ENCODE measurements around the gene ILK.
A peak's percentile ranks its signal among the peaks of the same experiment; 100 is the strongest.

ILK gene

DNA sequence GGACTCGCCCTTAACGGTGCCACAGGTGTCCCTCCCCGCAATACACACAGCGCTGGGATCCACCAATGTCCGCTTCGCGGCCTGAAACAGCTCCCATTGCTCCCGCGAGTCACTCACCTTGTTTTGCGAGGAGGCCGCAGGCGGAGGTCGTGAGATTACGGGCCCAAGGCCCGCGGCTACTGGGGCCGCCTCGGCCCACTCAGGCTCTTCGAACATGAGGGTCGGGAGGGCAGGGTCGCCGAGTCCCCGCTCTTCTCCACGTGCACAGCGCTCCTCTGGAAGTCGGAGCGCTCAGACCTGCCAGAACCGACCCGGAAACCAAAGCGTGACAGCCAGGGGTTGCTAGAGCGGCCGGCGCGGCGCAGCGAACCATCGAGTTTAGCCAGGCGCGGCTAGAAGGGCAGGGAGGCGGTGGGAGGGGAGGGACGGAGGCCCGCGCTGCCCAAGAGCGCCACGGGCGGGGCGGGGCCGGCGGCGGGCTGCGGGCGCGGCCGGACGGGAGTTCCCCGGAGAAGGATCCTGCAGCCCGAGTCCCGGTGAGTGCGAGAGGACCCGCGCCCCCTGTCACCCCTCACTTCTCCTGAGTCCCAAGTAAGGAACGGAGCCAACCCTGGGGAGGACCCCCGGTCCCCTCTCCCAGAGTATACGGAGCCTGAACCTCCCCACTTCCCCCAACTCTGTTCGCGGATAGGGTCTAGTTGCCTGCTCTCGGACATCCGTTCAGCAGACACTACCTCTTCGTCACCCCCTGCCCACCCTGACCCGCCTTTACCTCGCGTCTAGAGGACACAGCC lies at the start of gene ILK, which contains the start of gene RRP8:
Gene ILK, plus strand, starts transcription at position 488 of the 794 bp plus-strand sequence. CDS start 498 bp downstream, outside the sequence.
Gene RRP8, minus strand, starts transcription at position 330 of the 794 bp plus-strand sequence. Its CDS starts 114 bp downstream, at position 216.
- DNase-seq (ENCODE audit: low read depth) = peak; percentile 77

DNA sequence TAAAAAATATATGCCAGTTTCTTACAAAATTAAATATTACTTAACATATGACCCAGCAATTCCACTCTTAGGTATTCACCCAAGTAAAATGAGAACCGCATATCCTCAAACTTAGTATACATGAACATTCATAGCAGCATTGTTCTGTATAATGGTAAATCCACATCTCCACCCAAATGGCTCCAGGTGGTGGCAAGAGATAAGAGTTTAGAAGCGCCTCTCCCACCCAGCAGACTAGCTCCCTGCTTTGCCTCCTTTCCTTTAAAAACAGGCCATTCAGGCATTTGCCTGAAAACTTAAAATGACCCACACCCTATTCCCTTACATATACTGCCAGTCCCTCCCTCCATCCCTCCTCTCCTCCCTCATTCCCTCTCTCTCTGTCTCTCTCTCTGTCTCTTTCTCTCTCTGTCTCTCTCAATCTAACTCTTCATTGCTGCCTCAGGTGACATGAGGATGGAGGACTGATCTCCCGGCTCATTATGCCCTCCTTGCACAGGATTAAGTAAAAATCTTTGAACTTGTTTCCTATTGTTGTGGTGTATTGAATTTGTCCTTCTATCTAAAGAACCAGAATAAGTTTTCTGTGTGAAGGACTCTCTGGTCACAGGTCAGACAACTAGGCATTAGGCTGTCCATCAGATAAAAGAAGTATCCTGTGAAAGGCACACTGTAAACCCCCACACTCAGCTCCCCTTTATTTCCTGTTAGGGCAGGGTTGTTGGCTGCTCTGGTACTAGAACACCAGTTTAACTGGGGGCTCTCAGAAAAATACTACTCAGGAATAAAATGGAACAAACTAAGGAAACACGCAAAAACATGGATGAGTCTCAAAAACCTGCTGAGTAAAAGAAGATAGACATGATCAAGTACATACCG lies 48.5 kb upstream of the ILK start:
- DNase-seq (ENCODE audit: low read depth) = no peak

DNA sequence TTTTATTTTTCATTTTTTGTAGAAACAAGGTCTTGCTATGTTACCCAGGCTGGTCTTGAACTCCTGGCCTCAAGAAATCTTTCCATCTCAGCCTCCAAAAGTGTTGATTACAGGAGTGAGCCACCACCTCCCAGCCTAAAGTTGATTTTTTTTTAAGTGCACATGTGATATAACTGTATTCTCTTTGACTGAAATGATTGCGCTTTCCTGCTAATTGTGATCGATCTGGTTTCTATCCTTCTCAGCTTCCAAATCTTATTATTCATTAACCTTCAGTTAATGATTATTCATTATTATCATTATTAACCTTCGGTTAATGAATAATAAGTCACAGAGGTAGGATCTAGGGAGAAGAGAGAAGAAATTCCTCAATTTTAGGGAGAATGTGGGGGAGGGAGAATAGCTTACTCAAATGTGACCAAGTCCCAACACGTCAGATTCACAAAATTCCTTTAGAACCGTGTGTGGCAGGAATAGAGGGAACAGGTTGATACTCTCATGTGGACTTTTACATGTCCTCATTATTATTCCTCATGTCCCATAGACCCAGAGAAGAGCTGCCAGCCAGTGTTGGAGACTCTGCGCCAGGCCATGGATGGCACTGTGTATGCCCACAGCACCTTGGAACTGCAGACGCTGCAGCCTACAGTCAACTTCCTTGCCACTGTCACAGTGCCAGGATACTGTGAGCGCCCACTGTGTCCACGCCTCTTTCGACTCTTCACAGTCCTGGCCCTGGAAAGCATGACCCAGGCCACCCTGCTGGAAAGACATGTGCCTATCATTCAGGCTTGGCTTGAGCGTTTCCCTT lies 47.2 kb upstream of the ILK start:
- no peak for DNase-seq (ENCODE audit: low read depth)

DNA sequence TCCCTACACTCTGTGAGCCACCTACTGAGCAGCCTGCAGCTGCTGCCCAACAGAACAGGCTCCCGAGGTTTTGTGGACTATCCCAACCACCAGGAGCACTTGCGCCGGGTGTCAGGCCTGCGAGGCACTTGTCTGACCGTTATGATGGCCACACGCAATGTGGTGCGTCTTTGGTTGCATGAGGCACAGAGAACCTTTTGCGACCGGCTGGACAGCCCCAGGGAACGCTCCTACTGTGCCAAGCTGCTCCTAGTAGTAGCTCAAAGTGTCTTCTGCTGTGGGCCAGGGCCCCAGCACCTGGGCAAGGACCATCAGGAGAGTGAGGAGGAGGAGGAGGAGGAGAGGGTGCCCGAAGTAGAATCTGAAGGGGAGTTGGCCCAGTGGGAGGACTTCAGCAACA lies 46.5 kb upstream of the ILK start:
- DNase-seq (ENCODE audit: low read depth) = no peak

DNA sequence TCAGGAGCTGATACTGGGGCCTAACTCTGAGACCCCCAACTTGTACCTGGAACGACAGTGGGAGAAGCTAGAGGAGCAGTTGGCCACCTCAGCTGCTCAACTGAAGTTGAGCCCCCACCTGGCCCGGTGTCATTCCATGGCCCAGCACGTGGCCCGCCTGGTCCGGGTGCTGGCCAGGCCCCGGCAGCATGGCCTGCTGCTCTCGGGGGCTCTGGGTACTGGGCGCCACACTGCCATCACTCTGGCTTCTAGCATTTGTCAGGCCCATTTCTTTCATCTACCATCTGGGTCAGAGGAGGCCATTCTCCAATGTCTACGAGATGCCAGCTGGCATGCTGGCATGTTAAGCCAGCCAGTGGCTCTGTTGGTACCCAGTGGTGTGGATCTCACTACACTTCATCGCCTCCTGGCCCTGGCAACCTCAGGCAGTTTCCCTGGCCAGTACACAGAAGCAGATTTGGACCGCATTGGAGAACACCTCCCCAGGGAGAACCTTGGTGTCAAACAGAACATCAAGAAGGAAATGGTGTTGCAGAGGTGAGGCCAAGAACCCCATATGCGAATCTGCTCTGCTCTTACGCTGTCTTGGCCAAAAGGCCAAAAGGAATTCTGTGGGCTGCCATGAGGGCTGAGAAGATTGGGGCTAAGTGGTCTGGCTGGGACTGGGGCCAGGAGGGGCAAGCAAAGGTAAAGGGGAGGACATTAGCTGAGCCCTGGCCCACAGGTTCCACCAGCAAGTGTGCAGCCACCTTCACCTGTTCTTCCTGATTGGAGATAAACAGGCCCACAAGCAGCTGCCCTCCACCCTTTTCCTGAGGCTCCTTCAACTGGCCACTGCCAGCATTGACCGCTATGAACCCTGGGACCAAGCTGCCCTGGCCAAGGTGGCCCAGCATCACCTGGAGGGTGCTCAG lies 45.6 kb upstream of the ILK start:
- no peak for DNase-seq (ENCODE audit: low read depth)

DNA sequence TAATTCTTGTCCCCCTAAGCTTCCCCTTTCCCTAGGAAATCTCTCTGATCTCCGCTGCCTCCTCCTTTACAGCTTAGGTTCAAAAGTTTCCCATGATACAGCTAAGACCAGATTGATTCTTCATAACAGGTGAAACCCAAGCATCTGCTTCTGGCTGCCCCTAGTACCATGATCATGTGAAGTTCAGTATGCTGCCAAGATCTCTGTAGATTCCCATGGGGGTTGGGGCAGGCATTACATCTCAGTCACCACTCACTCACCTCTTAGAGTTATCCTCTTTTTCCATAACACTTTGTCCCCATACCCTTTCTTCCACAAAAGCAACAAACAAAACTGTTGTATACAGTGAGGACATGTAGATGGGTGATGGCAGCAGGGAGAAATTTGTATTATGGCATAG lies 44.2 kb upstream of the ILK start:
- no peak for DNase-seq (ENCODE audit: low read depth)

DNA sequence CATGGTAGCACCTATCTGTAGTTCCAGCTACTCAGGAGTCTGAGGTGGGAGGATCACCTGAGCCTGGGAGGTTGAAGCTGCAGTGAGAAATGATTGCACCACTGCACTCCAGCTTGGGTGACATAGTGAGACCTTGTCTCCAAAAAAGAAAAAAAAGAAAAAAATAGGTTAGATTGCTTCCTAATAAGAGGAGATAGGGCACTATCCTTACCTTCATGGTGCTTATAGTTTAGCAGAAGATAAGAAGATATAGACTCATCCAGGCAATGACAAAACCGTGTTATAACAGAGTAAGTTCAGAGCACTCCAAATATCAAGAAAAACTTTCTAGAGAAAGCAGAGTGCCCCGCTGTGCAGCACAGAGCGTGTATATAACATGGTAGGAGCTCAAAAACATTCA lies 42.3 kb upstream of the ILK start:
- DNase-seq (ENCODE audit: low read depth) = no peak

DNA sequence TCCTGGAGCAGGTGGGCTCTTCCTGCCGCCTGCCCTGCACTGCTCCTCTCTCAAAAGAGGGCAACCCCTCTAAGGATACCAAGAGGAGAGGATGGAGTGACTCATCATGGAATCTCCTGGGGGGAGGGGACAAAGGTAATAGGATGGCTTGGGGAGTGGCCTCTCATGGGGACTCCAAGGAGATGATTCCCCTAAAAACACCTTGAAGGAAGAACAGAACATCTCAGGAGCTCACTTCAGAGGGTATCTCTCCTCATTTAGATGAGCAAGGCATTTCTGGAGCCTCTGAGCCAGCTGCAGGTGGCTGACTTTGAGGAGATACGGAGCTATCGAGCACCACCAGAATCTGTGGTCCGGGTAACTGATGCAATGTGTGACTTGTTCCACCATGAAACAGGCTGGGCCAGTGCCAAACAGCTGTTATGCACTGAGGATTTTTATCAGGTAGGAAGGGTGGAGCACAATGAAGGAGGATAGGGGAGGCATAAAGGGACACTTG lies 40.4 kb upstream of the ILK start:
- no peak for DNase-seq (ENCODE audit: low read depth)

DNA sequence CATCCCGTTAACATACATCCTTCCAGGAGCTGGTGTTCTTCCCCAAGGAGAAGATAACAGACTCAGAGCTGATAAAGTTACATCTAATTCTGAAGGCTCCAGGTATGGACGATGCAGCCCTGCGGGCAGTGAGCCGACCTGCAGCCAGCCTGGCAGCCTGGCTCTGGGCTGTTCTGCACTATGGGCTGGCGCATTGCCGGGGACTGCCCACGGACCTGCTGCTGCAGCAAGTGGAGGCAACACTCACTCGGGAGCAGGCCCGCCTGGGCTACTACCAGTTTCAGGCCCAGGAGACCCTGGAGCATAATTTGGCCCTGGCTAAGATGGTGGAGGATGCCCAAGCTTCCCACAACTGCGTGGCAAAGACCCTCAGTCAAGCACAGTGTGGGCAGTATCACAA lies 39.9 kb upstream of the ILK start:
- DNase-seq (ENCODE audit: low read depth) = no peak

DNA sequence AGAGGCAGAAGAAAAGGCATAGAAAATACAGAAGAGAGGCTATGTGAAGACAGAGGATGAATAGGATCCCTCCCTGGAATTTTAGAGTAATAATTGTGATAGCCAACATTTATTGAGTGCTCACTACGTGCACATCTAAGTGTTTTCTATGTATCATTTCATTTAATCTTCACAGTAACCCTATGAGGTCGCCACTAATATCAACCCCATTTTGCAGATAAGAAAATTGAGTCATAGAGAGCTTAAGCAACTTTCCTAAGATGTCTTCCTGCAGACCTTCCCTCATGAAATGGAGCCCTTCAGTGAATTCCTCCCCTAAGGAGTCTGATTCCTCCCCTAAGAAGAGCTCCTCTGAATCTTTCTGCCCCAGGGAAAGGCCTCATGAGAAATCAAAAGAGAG lies 38.2 kb upstream of the ILK start:
- no peak for DNase-seq (ENCODE audit: low read depth)

DNA sequence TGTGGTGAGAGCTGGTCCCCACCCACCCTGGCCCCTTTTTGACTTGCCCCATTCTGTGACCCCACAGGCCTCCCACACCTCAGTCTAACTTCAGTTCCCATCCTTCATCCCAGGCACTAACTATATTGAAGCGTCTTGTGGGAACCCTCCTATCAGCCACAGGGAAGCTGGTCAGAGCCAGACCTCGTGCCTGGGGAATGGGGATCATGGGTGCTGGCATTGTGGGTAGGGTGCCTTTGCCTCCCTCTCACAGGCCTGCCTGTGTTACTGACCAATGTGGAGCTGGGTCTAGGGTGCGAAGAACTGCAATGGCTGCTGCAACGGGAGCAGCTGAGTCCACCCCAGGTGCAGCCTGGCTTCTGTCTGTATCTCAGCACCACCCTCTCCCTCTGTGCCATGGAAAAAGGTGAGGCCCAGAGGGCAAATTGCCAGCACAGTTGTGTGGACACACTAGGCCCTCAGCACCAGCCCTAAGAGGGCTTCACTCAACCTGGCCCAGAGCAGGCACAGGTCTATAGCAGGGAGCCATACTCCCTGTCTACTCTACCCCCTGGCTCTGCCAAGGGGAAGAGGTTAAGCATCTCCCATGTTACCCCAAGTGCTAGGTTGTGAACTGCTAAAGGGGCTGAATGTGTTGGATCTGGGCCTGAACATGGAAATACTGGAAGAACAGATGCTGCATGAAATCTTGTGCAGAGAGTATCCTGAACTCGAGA lies 37.4 kb upstream of the ILK start:
- no peak for DNase-seq (ENCODE audit: low read depth)

DNA sequence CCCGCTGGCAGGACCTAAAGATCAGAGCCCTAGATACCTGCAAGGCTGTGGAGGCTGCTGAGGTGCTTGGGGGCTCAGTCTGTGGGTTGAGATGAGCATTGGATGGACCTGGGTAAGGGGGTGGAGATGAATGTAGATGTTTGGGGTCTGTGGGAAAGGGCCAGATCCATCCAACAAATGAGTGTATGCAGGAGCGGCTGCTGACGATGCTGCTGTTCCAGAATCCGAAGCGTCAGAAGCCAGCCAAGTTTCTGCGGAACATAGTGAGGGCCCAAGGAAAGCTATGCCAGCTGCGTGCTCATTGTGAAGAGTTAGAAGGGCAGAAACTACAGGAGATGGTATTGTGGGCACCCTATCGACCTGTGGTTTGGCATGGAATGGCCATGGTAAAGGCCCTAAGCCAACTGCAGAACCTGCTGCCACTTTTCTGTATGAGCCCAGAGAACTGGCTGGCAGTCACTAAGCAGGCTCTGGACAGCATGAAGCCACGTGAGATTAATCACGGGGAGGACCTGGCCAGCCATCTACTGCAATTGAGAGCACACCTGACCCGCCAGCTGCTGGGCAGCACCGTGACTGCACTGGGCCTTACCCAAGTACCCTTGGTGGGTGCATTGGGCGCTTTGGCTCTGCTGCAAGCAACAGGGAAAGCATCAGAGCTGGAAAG lies 36.7 kb upstream of the ILK start:
- DNase-seq (ENCODE audit: low read depth) = no peak

DNA sequence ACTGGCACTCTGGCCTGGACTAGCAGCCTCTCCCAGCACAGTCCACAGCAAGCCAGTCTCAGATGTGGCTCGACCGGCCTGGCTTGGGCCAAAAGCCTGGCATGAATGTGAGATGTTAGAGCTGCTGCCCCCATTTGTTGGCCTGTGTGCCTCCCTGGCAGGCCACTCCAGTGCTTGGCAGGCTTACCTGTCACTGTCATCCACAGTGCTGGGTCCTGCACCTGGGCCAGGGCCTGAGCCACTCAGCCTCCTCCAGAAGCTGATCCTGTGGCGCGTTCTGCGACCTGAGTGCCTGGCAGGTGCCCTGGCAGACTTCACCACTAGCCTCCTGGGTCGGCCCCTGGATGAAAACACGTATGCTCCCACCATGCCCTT lies 36.2 kb upstream of the ILK start:
- DNase-seq (ENCODE audit: low read depth) = no peak

DNA sequence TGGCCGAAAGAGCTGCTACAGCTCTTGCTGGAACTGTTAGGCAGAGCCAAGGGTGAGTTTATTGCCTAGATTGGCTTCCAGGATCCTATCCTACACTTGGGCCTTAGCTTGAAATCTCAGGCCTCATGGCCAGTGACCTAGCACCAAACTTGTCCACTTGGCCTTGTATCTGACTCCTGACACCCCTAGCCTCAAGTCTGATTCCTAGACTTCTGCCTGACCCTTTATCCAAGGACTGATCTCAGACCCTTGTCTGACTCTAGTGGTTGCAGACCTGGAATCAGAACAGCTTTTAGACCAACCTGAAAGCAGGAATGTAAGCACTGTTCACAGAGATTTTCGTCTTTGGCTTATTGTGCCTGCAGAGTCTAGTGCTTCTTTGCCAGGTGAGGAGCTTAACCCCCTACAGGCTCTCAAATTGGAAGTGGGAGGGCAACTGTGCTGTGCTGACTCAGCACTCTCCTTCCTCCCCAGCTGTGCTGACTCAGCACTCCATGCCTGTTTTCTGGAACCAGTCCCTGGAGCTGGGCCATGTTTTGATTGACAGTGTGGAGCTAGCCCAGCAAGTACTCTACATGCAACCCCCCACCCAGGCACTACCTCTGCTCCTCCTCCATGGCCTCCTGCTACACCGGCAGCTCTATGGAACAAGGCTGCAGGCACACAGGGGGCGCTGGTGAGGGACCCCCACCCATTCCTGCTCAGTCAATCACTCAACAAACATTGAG lies 35.2 kb upstream of the ILK start:
- DNase-seq (ENCODE audit: low read depth) = no peak

DNA sequence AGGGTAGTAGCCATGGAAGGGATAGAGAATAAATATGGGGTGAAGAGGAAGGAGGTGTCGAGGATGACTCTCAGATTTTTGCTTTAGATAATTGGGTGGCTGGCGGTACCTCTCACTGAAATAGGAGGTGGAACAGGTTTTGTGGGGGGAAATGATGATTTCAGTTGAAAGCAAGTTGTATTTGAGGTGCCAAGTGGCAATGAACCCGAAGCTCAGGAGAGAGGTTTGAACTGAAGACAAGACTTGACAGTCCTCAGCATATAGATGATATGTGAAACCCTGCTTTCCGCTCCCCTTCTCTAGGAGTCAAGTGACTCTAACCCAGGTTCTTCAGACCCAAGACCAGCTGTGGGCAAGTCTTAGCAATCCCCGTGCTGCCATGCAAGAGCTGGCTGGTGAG lies 33.9 kb upstream of the ILK start:
- DNase-seq (ENCODE audit: low read depth) = no peak

DNA sequence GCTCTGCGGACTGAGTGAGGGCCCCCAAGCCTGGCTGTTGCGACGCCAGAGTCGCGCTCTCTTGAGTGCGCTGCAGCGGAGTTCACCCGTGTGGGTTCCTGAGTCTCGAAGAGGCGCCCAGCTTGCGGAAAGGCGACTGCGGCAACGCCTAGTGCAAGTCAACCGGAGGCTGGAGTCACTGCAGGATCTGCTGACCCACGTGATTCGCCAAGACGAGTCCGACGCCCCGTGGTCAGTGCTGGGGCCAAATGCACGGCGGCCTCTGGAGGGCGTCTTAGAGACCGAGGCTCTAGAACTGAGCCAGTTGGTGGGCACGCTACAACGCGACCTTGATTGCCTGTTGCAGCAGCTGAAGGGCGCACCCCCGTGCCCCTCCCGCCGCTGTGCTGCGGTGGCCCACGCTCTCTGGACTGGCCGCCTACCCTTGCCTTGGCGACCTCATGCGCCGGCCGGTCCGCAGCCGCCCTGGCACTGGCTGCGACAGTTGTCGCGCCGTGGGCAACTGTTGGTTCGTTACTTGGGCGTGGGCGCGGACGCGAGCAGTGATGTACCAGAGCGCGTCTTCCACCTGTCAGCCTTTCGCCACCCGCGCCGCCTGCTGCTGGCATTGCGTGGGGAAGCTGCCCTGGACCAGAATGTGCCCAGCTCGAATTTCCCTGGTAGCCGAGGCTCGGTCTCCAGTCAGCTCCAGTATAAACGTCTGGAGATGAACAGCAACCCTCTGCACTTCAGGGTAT lies 32.7 kb upstream of the ILK start:
- no peak for DNase-seq (ENCODE audit: low read depth)

DNA sequence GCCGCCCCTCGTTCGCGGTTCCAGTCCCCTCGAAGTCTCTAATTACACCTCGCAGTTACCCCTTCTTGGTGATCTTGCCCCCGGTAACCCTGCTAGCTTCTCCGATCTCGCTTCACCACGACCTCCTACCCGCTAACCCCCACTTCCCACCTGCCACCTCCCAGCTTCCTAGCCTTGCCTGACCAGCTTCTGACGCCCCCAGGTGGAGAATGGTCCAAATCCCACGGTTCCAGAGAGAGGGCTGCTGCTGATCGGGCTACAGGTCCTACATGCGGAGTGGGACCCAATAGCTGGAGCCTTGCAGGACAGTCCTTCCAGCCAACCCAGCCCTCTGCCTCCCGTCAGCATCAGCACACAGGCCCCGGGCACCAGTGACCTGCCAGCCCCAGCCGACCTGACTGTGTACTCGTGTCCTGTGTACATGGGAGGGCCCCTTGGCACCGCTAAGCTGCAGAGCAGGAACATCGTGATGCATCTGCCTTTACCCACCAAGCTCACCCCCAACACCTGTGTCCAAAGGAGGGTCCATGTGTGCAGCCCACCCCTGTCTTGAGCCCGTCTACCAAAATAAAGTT lies 32.1 kb upstream of the ILK start:
- no peak for DNase-seq (ENCODE audit: low read depth)

DNA sequence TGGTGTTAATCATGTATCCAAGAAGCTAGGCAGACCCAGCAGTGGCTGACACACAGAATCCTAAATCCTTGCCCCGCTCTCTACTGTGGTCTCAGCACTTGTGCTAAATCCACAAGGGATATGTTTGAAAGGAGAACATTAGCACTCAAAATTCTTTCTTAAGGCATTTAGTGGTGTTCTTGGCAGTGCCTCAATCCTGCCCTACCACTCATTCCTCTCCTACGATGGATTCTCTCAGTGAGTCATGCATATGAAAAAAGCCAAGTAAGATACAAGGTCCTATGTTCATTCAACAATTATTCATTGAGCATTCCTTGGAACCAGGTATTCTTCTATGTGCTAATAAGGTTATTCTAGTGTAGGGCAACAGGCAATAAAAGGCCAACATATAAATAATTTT lies 31.4 kb upstream of the ILK start:
- DNase-seq (ENCODE audit: low read depth) = no peak
